Measurements from ENCODE around the gene FOXJ2. TPM values are rescaled to one million over a fixed set of nuclear protein-coding genes. Genes with fewer than 3 reads are reported as not detected.
"Not testable (repeated sequence)": the region's sequence is repeated elsewhere in the genome, so short reads cannot be mapped to it uniquely, and the experiment has no call there.

FOXJ2 gene
- total RNA-seq = 10 to 100 TPM; 16.4 to 28.2 (median 20.4) TPM

DNA sequence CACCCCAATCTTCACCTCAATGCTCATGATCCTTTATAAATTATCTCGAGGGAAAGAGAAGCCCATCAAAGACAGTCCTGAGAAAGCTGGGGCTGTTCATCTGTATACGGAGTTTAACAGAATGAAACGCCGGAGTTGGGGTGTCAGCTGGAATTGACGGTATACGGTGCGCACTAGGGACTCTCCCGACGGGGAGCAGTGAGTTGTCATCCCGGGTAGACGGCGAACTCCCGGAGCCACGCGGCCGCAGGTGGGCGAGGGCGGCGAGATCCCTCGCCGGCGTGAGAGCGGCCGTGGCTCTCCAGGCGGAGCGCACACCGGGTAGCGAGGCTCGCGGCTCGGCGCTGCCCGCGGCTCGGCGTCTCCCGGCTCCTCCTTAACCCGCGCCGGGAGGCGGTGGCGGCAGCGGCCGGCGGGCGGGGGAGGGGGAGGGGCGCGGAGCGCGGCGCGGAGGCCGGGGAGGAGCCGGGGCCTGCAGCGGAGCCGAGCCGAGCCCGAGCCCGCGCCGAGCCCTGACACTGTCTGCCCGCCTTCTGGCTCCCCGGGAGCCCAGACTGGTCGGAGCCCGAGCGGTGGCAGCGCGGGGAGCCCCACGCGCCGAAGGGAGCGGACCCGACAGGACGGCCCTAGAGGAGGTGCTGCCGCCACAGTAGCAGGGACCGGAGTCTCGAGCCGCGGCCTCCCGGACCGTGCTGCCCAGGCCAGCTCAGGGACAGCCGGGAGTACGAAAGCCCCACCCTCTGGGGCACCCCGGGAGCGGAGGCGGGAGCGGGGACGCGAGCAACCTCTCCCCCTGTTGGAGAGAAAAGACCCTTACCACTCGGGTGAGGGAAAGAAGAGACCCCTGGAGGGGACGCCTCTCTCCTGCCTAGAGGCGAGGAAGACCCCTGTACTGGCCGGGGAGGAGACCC, at the start of gene FOXJ2:
Gene FOXJ2, plus strand, starts transcription at position 475 of the 911 bp plus-strand sequence. CDS start 7,117 bp downstream, outside the sequence.
- ATAC-seq = peak; percentile 97
- TF ChIP-seq POLR2A (IDR thresholded peaks at IDR 0.05) (peak; percentile 85 to 89), POLR2AphosphoS5 (IDR thresholded peaks at IDR 0.05) (peak; percentile 63), EP300 (IDR thresholded peaks at IDR 0.05) (no peak)
- TF ChIP-seq, protein P1, sequence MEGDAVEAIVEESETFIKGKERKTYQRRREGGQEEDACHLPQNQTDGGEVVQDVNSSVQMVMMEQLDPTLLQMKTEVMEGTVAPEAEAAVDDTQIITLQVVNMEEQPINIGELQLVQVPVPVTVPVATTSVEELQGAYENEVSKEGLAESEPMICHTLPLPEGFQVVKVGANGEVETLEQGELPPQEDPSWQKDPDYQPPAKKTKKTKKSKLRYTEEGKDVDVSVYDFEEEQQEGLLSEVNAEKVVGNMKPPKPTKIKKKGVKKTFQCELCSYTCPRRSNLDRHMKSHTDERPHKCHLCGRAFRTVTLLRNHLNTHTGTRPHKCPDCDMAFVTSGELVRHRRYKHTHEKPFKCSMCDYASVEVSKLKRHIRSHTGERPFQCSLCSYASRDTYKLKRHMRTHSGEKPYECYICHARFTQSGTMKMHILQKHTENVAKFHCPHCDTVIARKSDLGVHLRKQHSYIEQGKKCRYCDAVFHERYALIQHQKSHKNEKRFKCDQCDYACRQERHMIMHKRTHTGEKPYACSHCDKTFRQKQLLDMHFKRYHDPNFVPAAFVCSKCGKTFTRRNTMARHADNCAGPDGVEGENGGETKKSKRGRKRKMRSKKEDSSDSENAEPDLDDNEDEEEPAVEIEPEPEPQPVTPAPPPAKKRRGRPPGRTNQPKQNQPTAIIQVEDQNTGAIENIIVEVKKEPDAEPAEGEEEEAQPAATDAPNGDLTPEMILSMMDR (IDR thresholded peaks at IDR 0.05) = no peak
- Histone ChIP-seq H3K9me3 (no peaks in the 10 kb centered on the region), H3K4me1 (peaks cover 11 to 54% (median 30%) of the 10 kb centered on the region in 3 donors), H3K27ac (peak within 1 kb of the TSS; percentile 94 to 100 (median 98)), H3K4me3 (peak within 1 kb of the TSS; percentile 80 to 90), H3K27me3 (no peaks in the 10 kb centered on the region), H3K36me3 (no peaks in the 10 kb centered on the region)
- WGBS, 2 donors (ENCODE audit: low coverage in 1 of 2) = 0% methylated on average over 1 to 6 of the region's 93 CpGs

DNA sequence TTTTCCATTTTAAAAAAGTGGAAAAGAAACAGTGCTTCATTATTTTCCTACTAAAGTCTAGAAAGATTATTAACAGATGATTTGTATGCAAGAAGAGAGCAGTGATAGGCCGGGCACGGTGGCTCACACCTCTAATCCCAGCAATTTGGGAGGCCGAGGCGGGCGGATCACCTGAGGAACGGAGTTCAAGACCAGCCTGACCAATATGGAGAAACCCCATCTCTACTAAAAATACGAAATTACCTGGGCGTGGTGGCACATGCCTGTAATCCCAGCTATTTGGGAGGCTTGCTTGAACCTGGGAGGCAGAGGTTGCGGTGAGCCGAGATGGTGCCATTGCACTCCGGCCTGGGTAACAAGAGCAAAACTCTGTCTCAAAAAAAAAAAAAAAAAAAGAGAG, 49.5 kb upstream of the FOXJ2 start:
- H3K36me3 ChIP-seq, ATAC-seq, H3K4me1 ChIP-seq, H3K4me3 ChIP-seq, H3K27ac ChIP-seq, H3K27me3 ChIP-seq, H3K9me3 ChIP-seq: not testable (repeated sequence)
- 82 to 94% methylated on average over 7 to 11 of the region's 11 CpGs for WGBS, 2 donors (ENCODE audit: low coverage in 1 of 2)

DNA sequence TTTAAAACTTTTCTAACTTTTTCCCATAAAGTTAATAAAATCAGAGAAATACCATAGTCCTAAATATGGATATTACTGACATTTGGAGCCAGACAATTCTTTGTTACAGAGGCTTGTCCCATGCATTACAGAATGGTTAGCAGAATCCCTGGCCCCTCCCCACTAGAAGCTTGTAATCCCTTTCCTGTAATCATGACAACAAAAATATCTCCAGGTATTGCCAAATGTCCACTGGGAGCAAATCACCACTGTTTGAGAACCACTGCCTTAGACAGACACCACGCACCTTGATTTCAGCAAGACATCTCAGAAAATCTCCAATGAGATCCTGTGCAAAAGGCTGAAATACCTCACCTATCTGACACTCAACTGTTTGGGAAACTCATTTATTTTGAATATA, 49.1 kb upstream of the FOXJ2 start:
- H3K27ac ChIP-seq, H3K36me3 ChIP-seq, H3K4me3 ChIP-seq, H3K9me3 ChIP-seq, ATAC-seq, H3K27me3 ChIP-seq, H3K4me1 ChIP-seq: not testable (repeated sequence)
- no CpG with 5 or more reads among the region's 1 CpG for WGBS, 2 donors (ENCODE audit: low coverage in 1 of 2)

DNA sequence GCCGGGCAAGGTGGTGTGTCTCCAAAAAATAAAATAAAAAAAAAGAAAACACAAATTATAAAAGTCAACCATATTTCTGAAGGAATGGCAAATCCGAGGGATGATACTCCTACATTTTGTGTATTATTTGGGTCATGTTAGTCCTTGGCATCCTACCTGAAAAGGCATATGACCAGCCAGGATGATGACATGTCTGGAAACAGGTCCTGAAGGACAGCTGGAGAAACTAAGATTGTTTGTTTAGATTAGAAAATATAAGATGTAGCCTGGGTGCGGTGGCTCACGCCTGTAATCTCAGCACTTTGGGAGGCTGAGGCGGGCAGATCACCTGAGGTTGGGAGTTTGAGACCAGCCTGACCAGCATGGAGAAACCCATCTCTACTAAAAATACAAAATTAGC, 47.6 kb upstream of the FOXJ2 start:
- ATAC-seq = no peak
- Histone ChIP-seq H3K4me1 (no peaks in the 10 kb centered on the region), H3K27me3 (no peaks in the 10 kb centered on the region), H3K36me3 (no peaks in the 10 kb centered on the region), H3K27ac (no peak overlapping the region), H3K4me3 (no peak overlapping the region), H3K9me3 (no peaks in the 10 kb centered on the region)
- WGBS, 2 donors (ENCODE audit: low coverage in 1 of 2) = 95 to 100% methylated on average over 2 to 4 of the region's 5 CpGs
- TF ChIP-seq, protein P1 (IDR thresholded peaks at IDR 0.05) = no peak
- TF ChIP-seq POLR2AphosphoS5 (IDR thresholded peaks at IDR 0.05) (no peak), POLR2A (IDR thresholded peaks at IDR 0.05) (no peak), EP300 (IDR thresholded peaks at IDR 0.05) (no peak)

DNA sequence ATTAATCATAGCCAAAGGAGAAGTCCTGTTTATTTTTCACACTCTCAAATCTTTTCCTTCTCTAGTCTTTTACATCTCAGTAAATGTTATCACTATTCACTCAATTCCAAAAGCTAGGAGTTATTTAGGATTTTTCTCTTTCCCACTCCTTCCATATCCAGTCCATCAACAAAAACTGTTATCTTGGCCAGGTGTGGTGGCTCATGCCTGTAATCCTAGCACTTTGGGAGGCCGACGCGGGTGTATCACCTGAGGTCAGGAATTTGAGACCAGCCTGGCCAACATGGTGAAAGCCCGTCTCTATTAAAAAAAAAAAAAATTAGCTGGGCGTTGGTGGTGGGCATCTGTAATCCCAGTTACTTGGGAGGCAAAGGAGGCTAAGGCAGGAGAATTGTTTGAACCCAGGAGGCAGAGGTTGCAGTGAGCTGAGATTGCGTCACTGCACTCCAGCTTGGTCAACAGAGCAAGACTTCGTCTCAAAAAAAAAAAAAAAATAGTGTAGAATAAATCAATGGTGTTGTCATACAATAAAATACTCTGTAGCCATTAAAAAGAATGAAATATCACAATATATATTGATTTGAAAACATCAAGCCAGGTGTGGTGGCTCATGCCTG, 46.6 kb upstream of the FOXJ2 start:
- ATAC-seq = no peak
- H3K9me3 ChIP-seq = no peaks in the 10 kb centered on the region
- no peak overlapping the region for H3K4me3 ChIP-seq
- H3K27me3 ChIP-seq = no peaks in the 10 kb centered on the region
- WGBS, 2 donors (ENCODE audit: low coverage in 1 of 2) = 81 to 83% methylated on average over 4 to 6 of the region's 7 CpGs
- TF ChIP-seq, protein P1 (IDR thresholded peaks at IDR 0.05) = no peak
- TF ChIP-seq POLR2AphosphoS5 (IDR thresholded peaks at IDR 0.05) (no peak), EP300 (IDR thresholded peaks at IDR 0.05) (no peak), POLR2A (IDR thresholded peaks at IDR 0.05) (no peak)
- H3K4me1 ChIP-seq = no peaks in the 10 kb centered on the region
- H3K36me3 ChIP-seq = no peaks in the 10 kb centered on the region
- no peak overlapping the region for H3K27ac ChIP-seq

All from gastroesophageal sphincter (tissue), 4 donors.